ENCODE results near the gene INTS6. TPM values are rescaled to one million over a fixed set of nuclear protein-coding genes. Genes with fewer than 3 reads are reported as not detected.

The INTS6 gene
- total RNA-seq, 1 experiment from 2014 or later: 27.2 TPM

GRCh38 chr13:51475727-51476501 lies 23.1 kb upstream of the INTS6 start:
- H3K4me1 Mint-ChIP-seq: no peaks in the 10 kb centered on the region
- ATAC-seq: no peak
- no peak overlapping the region for H3K27ac Mint-ChIP-seq
- POLR2A ChIA-PET: interaction anchor here (2.0 kb wide), 1 partner anchor 22 kb away, joined by 9 read pairs; the partner anchor contains the start of gene INTS6
- H3K4me3 Mint-ChIP-seq: no peak overlapping the region
- no peak for DNase-seq (ENCODE audit: low spot score)
- TF ChIP-seq OVOL2 (CRISPR knock-in tag; IDR thresholded peaks at IDR 0.05; ENCODE audit: borderline replicate concordance) (no peak), FOXK1 (CRISPR knock-in tag; IDR thresholded peaks at IDR 0.05) (no peak), E2F4 (CRISPR knock-in tag; IDR thresholded peaks at IDR 0.05; ENCODE audit: borderline replicate concordance, low read depth) (no peak), TP53 (CRISPR knock-in tag; IDR thresholded peaks at IDR 0.05) (no peak), TCF7 (CRISPR knock-in tag; IDR thresholded peaks at IDR 0.05; ENCODE audit: low read depth) (no peak), FOXP1 (CRISPR knock-in tag; IDR thresholded peaks at IDR 0.05; ENCODE audit: borderline replicate concordance) (no peak), ZNF512 (CRISPR knock-in tag; IDR thresholded peaks at IDR 0.05; ENCODE audit: borderline replicate concordance) (no peak)
- TF ChIP-seq, protein P1, sequence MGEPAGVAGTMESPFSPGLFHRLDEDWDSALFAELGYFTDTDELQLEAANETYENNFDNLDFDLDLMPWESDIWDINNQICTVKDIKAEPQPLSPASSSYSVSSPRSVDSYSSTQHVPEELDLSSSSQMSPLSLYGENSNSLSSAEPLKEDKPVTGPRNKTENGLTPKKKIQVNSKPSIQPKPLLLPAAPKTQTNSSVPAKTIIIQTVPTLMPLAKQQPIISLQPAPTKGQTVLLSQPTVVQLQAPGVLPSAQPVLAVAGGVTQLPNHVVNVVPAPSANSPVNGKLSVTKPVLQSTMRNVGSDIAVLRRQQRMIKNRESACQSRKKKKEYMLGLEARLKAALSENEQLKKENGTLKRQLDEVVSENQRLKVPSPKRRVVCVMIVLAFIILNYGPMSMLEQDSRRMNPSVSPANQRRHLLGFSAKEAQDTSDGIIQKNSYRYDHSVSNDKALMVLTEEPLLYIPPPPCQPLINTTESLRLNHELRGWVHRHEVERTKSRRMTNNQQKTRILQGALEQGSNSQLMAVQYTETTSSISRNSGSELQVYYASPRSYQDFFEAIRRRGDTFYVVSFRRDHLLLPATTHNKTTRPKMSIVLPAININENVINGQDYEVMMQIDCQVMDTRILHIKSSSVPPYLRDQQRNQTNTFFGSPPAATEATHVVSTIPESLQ (CRISPR knock-in tag; IDR thresholded peaks at IDR 0.05): no peak
- H3K9me3 Mint-ChIP-seq: no peaks in the 10 kb centered on the region
- no peaks in the 10 kb centered on the region for H3K36me3 Mint-ChIP-seq
- no peaks in the 10 kb centered on the region for H3K27me3 Mint-ChIP-seq (ENCODE audit: low read depth)
- CTCF ChIA-PET: interaction anchor here (1.0 to 3.0 kb wide), 2 partner anchors 292 to 322 kb away, joined by 4 to 13 read pairs; no protein-coding TSS in a partner anchor

GRCh38 chr13:51469790-51470189 lies 17.0 kb upstream of the INTS6 start:
- ATAC-seq (no peak), DNase-seq (ENCODE audit: low spot score) (no peak)
- Mint-ChIP-seq H3K27me3 (ENCODE audit: low read depth) (no peaks in the 10 kb centered on the region), H3K9me3 (no peaks in the 10 kb centered on the region), H3K4me1 (no peaks in the 10 kb centered on the region), H3K4me3 (no peak overlapping the region), H3K27ac (no peak overlapping the region), H3K36me3 (no peaks in the 10 kb centered on the region)
- POLR2A ChIA-PET: no interaction called here
- CTCF ChIA-PET: no interaction called here
- TF ChIP-seq ZNF121 (CRISPR knock-in tag; IDR thresholded peaks at IDR 0.05): peak; percentile 51; the same call in 1 of the 2 replicates
- TF ChIP-seq ZNF232 (CRISPR knock-in tag; IDR thresholded peaks at IDR 0.05): no peak
- TF ChIP-seq, protein P2, sequence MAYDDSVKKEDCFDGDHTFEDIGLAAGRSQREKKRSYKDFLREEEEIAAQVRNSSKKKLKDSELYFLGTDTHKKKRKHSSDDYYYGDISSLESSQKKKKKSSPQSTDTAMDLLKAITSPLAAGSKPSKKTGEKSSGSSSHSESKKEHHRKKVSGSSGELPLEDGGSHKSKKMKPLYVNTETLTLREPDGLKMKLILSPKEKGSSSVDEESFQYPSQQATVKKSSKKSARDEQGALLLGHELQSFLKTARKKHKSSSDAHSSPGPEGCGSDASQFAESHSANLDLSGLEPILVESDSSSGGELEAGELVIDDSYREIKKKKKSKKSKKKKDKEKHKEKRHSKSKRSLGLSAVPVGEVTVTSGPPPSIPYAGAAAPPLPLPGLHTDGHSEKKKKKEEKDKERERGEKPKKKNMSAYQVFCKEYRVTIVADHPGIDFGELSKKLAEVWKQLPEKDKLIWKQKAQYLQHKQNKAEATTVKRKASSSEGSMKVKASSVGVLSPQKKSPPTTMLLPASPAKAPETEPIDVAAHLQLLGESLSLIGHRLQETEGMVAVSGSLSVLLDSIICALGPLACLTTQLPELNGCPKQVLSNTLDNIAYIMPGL (CRISPR knock-in tag; IDR thresholded peaks at IDR 0.05): no peak
- no peak for TF ChIP-seq ZNF263 (CRISPR knock-in tag; IDR thresholded peaks at IDR 0.05; ENCODE audit: low read depth)
- TF ChIP-seq, protein P3, sequence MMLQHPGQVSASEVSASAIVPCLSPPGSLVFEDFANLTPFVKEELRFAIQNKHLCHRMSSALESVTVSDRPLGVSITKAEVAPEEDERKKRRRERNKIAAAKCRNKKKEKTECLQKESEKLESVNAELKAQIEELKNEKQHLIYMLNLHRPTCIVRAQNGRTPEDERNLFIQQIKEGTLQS (CRISPR knock-in tag; conservative IDR thresholded peaks at IDR 0.05): no peak

GRCh38 chr13:51467730-51468129 lies 14.9 kb upstream of the INTS6 start:
- ChIA-PET POLR2A (no interaction called here), CTCF (interaction anchor here (1.2 to 1.4 kb wide), 2 partner anchors 300 to 330 kb away, joined by 3 to 4 read pairs; no protein-coding TSS in a partner anchor)
- H3K36me3 Mint-ChIP-seq: no peaks in the 10 kb centered on the region
- H3K4me3 Mint-ChIP-seq: no peak overlapping the region
- TF ChIP-seq SMAD3 (CRISPR knock-in tag; IDR thresholded peaks at IDR 0.05; ENCODE audit: borderline replicate concordance) (no peak), ZNF317 (CRISPR knock-in tag; IDR thresholded peaks at IDR 0.05; ENCODE audit: borderline replicate concordance, low read depth) (no peak), SOX15 (CRISPR knock-in tag; IDR thresholded peaks at IDR 0.05) (no peak)
- ATAC-seq (no peak), DNase-seq (ENCODE audit: low spot score) (no peak)
- no peaks in the 10 kb centered on the region for H3K4me1 Mint-ChIP-seq
- H3K27me3 Mint-ChIP-seq (ENCODE audit: low read depth): no peaks in the 10 kb centered on the region
- H3K9me3 Mint-ChIP-seq: no peaks in the 10 kb centered on the region
- no peak overlapping the region for H3K27ac Mint-ChIP-seq
